H9 (cell line): ENCODE measurements around the gene TMEM135. TPM values are rescaled to one million over a fixed set of nuclear protein-coding genes. Genes with fewer than 3 reads are reported as not detected.

Experiments
- DNase-seq: peaks from one replicate; pipeline ENCODE4 v3.0.0-alpha.2; 2017
- H2AFZ ChIP-seq: one replicate; pipeline ENCODE4 v1.6.1; 2013; ENCODE audit warnings: mild to moderate bottlenecking, low read length, control low read depth, moderate library complexity
- H2AK5ac ChIP-seq: 2 replicates; pipeline ENCODE4 v1.6.1; 2013; ENCODE audit warnings: low read length, control low read depth, mixed read lengths; ENCODE audit not compliant: insufficient read length
- H2BK120ac ChIP-seq: one replicate; pipeline ENCODE4 v1.6.1; 2013; ENCODE audit warnings: low read depth, mild to moderate bottlenecking, low read length, control low read depth, inconsistent platforms; ENCODE audit not compliant: poor library complexity, severe bottlenecking
- H2BK12ac ChIP-seq: 2 replicates; pipeline ENCODE4 v1.6.1; 2013; ENCODE audit warnings: low read length, control low read depth, mixed read lengths, low read depth; ENCODE audit not compliant: insufficient read length
- H2BK15ac ChIP-seq: 2 replicates; pipeline ENCODE4 v1.6.1; 2013; ENCODE audit warnings: low read depth, low read length, control low read depth
- H2BK20ac ChIP-seq: one replicate; pipeline ENCODE4 v1.6.1; 2013; ENCODE audit warnings: low read depth, mild to moderate bottlenecking, low read length, control low read depth, inconsistent platforms; ENCODE audit not compliant: poor library complexity, severe bottlenecking
- H2BK5ac ChIP-seq: 2 replicates; pipeline ENCODE4 v1.6.1; 2013; ENCODE audit warnings: low read length, control low read depth, mixed read lengths; ENCODE audit not compliant: insufficient read length
- H3K14ac ChIP-seq: 2 replicates; pipeline ENCODE4 v1.6.1; 2013; ENCODE audit warnings: low read length, control low read depth; ENCODE audit not compliant: insufficient read depth
- H3K18ac ChIP-seq: 2 replicates; pipeline ENCODE4 v1.6.1; 2013; ENCODE audit warnings: low read depth, mild to moderate bottlenecking, mixed read lengths, low read length, control low read depth; ENCODE audit not compliant: insufficient read length
- H3K23ac ChIP-seq: 2 replicates; pipeline ENCODE4 v1.6.1; 2013; ENCODE audit warnings: low read length, control low read depth, mixed read lengths, low read depth; ENCODE audit not compliant: insufficient read length
- H3K23me2 ChIP-seq: 2 replicates; pipeline ENCODE4 v1.6.1; 2013; ENCODE audit warnings: low read depth, mild to moderate bottlenecking, mixed read lengths, low read length, control low read depth; ENCODE audit not compliant: insufficient read length, poor library complexity, severe bottlenecking
- H3K27ac ChIP-seq: 2 replicates; pipeline ENCODE4 v1.5.1; 2013; ENCODE audit warnings: low read length, control low read depth, mixed read lengths, low read depth; ENCODE audit not compliant: insufficient read length
- H3K27me3 ChIP-seq: 2 replicates; pipeline ENCODE4 v1.6.1; 2013; ENCODE audit warnings: low read length, control low read depth, inconsistent platforms; ENCODE audit not compliant: insufficient read depth
- H3K4ac ChIP-seq: 2 replicates; pipeline ENCODE4 v1.6.1; 2013; ENCODE audit warnings: low read depth, mild to moderate bottlenecking, control low read depth, inconsistent platforms, low read length, moderate library complexity
- H3K4me1 ChIP-seq: 2 replicates; pipeline ENCODE4 v1.6.1; 2013; ENCODE audit warnings: low read length, control low read depth, inconsistent platforms; ENCODE audit not compliant: insufficient read depth
- H3K4me2 ChIP-seq: 2 replicates; pipeline ENCODE4 v1.6.1; 2013; ENCODE audit warnings: low read length, control low read depth, mixed read lengths; ENCODE audit not compliant: insufficient read length, insufficient read depth
- H3K56ac ChIP-seq: 2 replicates; pipeline ENCODE4 v1.6.1; 2013; ENCODE audit warnings: low read depth, mild to moderate bottlenecking, mixed read lengths, low read length, control low read depth; ENCODE audit not compliant: insufficient read length
- H3K79me1 ChIP-seq: 2 replicates; pipeline ENCODE4 v1.6.1; 2013; ENCODE audit warnings: low read depth, mild to moderate bottlenecking, moderate library complexity, low read length, control low read depth, inconsistent platforms; ENCODE audit not compliant: insufficient read depth, poor library complexity, severe bottlenecking
- H3K79me2 ChIP-seq: 2 replicates; pipeline ENCODE4 v1.6.1; 2013; ENCODE audit warnings: low read length, control low read depth, inconsistent platforms; ENCODE audit not compliant: insufficient read depth
- H3K9ac ChIP-seq: 2 replicates; pipeline ENCODE4 v1.6.1; 2013; ENCODE audit warnings: low read length, control low read depth, mixed read lengths; ENCODE audit not compliant: insufficient read length; ENCODE audit errors: extremely low read depth
- H3K9me3 ChIP-seq: one replicate; pipeline ENCODE4 v1.6.1; 2013; ENCODE audit warnings: low read depth, low read length, inconsistent platforms; ENCODE audit not compliant: control insufficient read depth
- H3T11ph ChIP-seq: one replicate; pipeline ENCODE4 v1.6.1; 2013; ENCODE audit warnings: mild to moderate bottlenecking, low read length, control low read depth, inconsistent platforms
- H4K20me1 ChIP-seq: one replicate; pipeline ENCODE4 v1.6.1; 2013; ENCODE audit not compliant: control insufficient read depth, insufficient read length, insufficient read depth
- H4K5ac ChIP-seq: 2 replicates; pipeline ENCODE4 v1.6.1; 2013; ENCODE audit warnings: low read depth, mild to moderate bottlenecking, mixed read lengths, low read length, control low read depth; ENCODE audit not compliant: insufficient read length
- H4K8ac ChIP-seq: replicated peaks from 2 replicates; pipeline ENCODE4 v1.6.1; 2013; ENCODE audit warnings: low read length, control low read depth, mixed read lengths, low read depth; ENCODE audit not compliant: insufficient read length
- H4K91ac ChIP-seq: 2 replicates; pipeline ENCODE4 v1.6.1; 2013; ENCODE audit warnings: low read depth, mild to moderate bottlenecking, moderate library complexity, mixed read lengths, low read length, control low read depth; ENCODE audit not compliant: insufficient read length
- H3K27ac Mint-ChIP-seq, 3 experiments: 2 replicates in 2 of 3; 3 replicates in 1 of 3; pipeline ENCODE4 v1.8.0; 2020 to 2021; ENCODE audit warnings: mixed read lengths in 3 of 3, mild to moderate bottlenecking in 1 of 3, moderate library complexity in 1 of 3
- H3K27me3 Mint-ChIP-seq: 2 replicates; pipeline ENCODE4 v1.8.0; 2021; ENCODE audit warnings: low read depth, mild to moderate bottlenecking, moderate library complexity, mixed read lengths
- H3K36me3 Mint-ChIP-seq, 3 experiments: 2 replicates in 2 of 3; 3 replicates in 1 of 3; pipeline ENCODE4 v1.8.0; 2020 to 2021; ENCODE audit warnings: low read depth in 3 of 3, mixed read lengths in 3 of 3; ENCODE audit not compliant: insufficient read depth in 1 of 3
- H3K4me1 Mint-ChIP-seq, 2 experiments: 2 replicates each; pipeline ENCODE4 v1.8.0; 2020; ENCODE audit warnings: mixed read lengths in 2 of 2
- H3K4me3 Mint-ChIP-seq, 2 experiments: 2 replicates in 1 of 2; 3 replicates in 1 of 2; pipeline ENCODE4 v1.8.0; 2020 to 2021; ENCODE audit warnings: mild to moderate bottlenecking in 2 of 2, mixed read lengths in 2 of 2, moderate library complexity in 1 of 2
- H3K9me3 Mint-ChIP-seq, 2 experiments: 2 replicates in 1 of 2; 3 replicates in 1 of 2; pipeline ENCODE4 v1.8.0; 2020; ENCODE audit warnings: mild to moderate bottlenecking in 2 of 2, mixed read lengths in 2 of 2, moderate library complexity in 1 of 2
- CTCF ChIP-seq: fragments of 200-600 bp; sonication (generic); conservative IDR thresholded peaks from 3 replicates; pipeline ENCODE4 v1.8.0; 2021; ENCODE audit warnings: antibody characterized with exemption, mild to moderate bottlenecking
- WGBS: extraction: QIAGEN DNeasy Blood & Tissue Kit; methylation state at CpG from one replicate; pipeline ENCODE4 v1.1.7; 2013; ENCODE audit warnings: missing lambda C conversion rate, low lambda C conversion rate, mixed read lengths; ENCODE audit not compliant: insufficient read length; ENCODE audit errors: extremely low coverage; 5-methylcytosine and 5-hydroxymethylcytosine counted together
- total RNA-seq: library from RNA; stranded (reverse); gene quantifications from 2 replicates; pipeline ENCODE4 v1.2.1, GENCODE V29; 2021

TMEM135 gene
- total RNA-seq, 1 experiment from 2014 or later = 25.2 TPM

GRCh38 chr11:87137711-87138110, 100.0 kb downstream of the TMEM135 start:
- no peaks in the 10 kb centered on the region for H4K20me1 ChIP-seq
- no peak overlapping the region for H2BK120ac ChIP-seq
- no peaks in the 10 kb centered on the region for H3K9me3 ChIP-seq
- H2BK12ac ChIP-seq = no peak overlapping the region
- no peak overlapping the region for H2AK5ac ChIP-seq
- H3T11ph ChIP-seq = no peak overlapping the region
- Mint-ChIP-seq H3K9me3 (peaks cover 11 to 12% of the 10 kb centered on the region in 2 experiments; a peak in 4 of 5 replicates), H3K27me3 (no peaks in the 10 kb centered on the region), H3K4me1 (peaks cover 2 to 4% of the 10 kb centered on the region in 2 experiments; a peak in 2 of 4 replicates), H3K4me3 (no peak overlapping the region), H3K36me3 (peaks cover 7 to 17% (median 12%) of the 10 kb centered on the region in 3 experiments; a peak in 6 of 7 replicates), H3K27ac (no peak overlapping the region)
- no peaks in the 10 kb centered on the region for H3K23me2 ChIP-seq
- H4K5ac ChIP-seq = no peak overlapping the region
- no peak for TF ChIP-seq CTCF
- no peak overlapping the region for H2BK15ac ChIP-seq
- H3K14ac ChIP-seq = no peak overlapping the region
- H3K4me1 ChIP-seq = no peaks in the 10 kb centered on the region; the same call in 1 of the 2 replicates
- H4K91ac ChIP-seq = no peak overlapping the region
- no peak overlapping the region for H3K4me2 ChIP-seq
- H3K23ac ChIP-seq = no peak overlapping the region
- no peak overlapping the region for H3K56ac ChIP-seq
- no peak overlapping the region for H2AFZ ChIP-seq
- no peaks in the 10 kb centered on the region for H3K79me2 ChIP-seq
- H3K9ac ChIP-seq = no peak overlapping the region
- H3K18ac ChIP-seq = no peak overlapping the region
- H3K27ac ChIP-seq = no peak overlapping the region
- H2BK20ac ChIP-seq = no peak overlapping the region
- H3K27me3 ChIP-seq = no peaks in the 10 kb centered on the region; the same call in 1 of the 2 replicates
- H2BK5ac ChIP-seq = no peak overlapping the region
- WGBS = no CpG with 5 or more reads among the region's 2 CpGs
- DNase-seq = no peak
- peaks cover 5% of the 10 kb centered on the region for H3K79me1 ChIP-seq
- no peak overlapping the region for H4K8ac ChIP-seq
- no peak overlapping the region for H3K4ac ChIP-seq
